HL-60 (cell line): ENCODE measurements around the gene GMDS.

ENCODE experiments used
- DNase-seq, 2 experiments: peaks; one replicate each; pipeline ENCODE4 v3.0.0-alpha.2; 2010 to 2020; ENCODE audit warnings: low read depth in 1 of 2, low spot score in 1 of 2
- H3K27ac ChIP-seq: fragments of 250-450 bp; sonication (Bioruptor Pico); replicated peaks from 2 replicates; pipeline ENCODE4 v1.5.1; 2020; ENCODE audit warnings: mild to moderate bottlenecking, moderate library complexity
- H3K27me3 ChIP-seq: fragments of 250-450 bp; sonication (Bioruptor Pico); 2 replicates; pipeline ENCODE4 v1.5.1; 2021; ENCODE audit warnings: mild to moderate bottlenecking, moderate library complexity; ENCODE audit not compliant: insufficient read depth, poor library complexity, severe bottlenecking
- H3K4me3 ChIP-seq: replicated peaks from 2 replicates; pipeline ENCODE4 v1.5.1; 2011; ENCODE audit warnings: mild to moderate bottlenecking, control low read depth, low read length; ENCODE audit not compliant: insufficient read depth
- CTCF ChIP-seq: IDR thresholded peaks from one replicate; pipeline ENCODE4 v1.5.1; 2011; ENCODE audit warnings: low read length, control low read depth, inconsistent platforms; ENCODE audit not compliant: insufficient read depth
- GABPA ChIP-seq: IDR thresholded peaks from 2 replicates; pipeline ENCODE4 v1.6.1; 2012; ENCODE audit warnings: low read depth
- POLR2AphosphoS5 ChIP-seq: IDR thresholded peaks from 2 replicates; pipeline ENCODE4 v1.6.1; 2012; ENCODE audit warnings: low read depth
- REST ChIP-seq: IDR thresholded peaks from 2 replicates; pipeline ENCODE4 v1.6.1; 2012; ENCODE audit warnings: low read depth; ENCODE audit not compliant: insufficient replicate concordance
- SPI1 ChIP-seq: IDR thresholded peaks from 2 replicates; pipeline ENCODE4 v1.6.1; 2012; ENCODE audit warnings: low read depth, mild to moderate bottlenecking, borderline replicate concordance

The GMDS gene

GRCh38 chr6:1817033-1817761 lies 428.2 kb downstream of the GMDS start:
- no peak overlapping the region for H3K27ac ChIP-seq
- TF ChIP-seq REST (no peak), POLR2AphosphoS5 (no peak), GABPA (no peak), SPI1 (no peak), CTCF (no peak)
- H3K4me3 ChIP-seq, result no peak overlapping the region
- no peaks in the 10 kb centered on the region for H3K27me3 ChIP-seq
- DNase-seq, result no peak

GRCh38 chr6:1815827-1816452 lies 429.5 kb downstream of the GMDS start:
- H3K4me3 ChIP-seq, result no peak overlapping the region
- no peaks in the 10 kb centered on the region for H3K27me3 ChIP-seq
- TF ChIP-seq REST, result no peak
- TF ChIP-seq POLR2AphosphoS5, result no peak
- TF ChIP-seq CTCF, result no peak
- TF ChIP-seq GABPA, result no peak
- TF ChIP-seq SPI1, result no peak
- H3K27ac ChIP-seq, result no peak overlapping the region
- no peak for DNase-seq

GRCh38 chr6:1814279-1814678 lies 431.1 kb downstream of the GMDS start:
- TF ChIP-seq SPI1, result no peak
- no peak for TF ChIP-seq REST
- no peak for TF ChIP-seq CTCF
- TF ChIP-seq POLR2AphosphoS5, result no peak
- Histone ChIP-seq H3K27me3 (no peaks in the 10 kb centered on the region), H3K4me3 (no peak overlapping the region), H3K27ac (no peak overlapping the region)
- DNase-seq, result no peak
